ENCODE results near the gene PCP4.

GRCh38 chr21:39867198-39867650 is at the start of gene PCP4:
- TF ChIP-seq EZH2 (IDR thresholded peaks at IDR 0.05; ENCODE audit: borderline replicate concordance, low read depth, low read length, severe bottlenecking) (no peak), CTCF (IDR thresholded peaks at IDR 0.05; ENCODE audit: borderline replicate concordance, extremely low read depth, low read length, poor library complexity, severe bottlenecking) (peak; percentile 91)

Data from DND-41 (cell line).